GM12875 (cell line): ENCODE results near the gene SCN10A.

Experiments used
- H3K4me3 ChIP-seq: one replicate; pipeline ENCODE4 v1.5.1; 2011; ENCODE audit warnings: low read depth, low read length, control low read depth
- TF ChIP-seq, protein P1 (sequence below): IDR thresholded peaks from 2 replicates; pipeline ENCODE4 v1.5.1; 2011; ENCODE audit warnings: low read depth, mild to moderate bottlenecking, control low read depth, inconsistent platforms, low read length, moderate library complexity, borderline replicate concordance; ENCODE audit not compliant: insufficient read depth

The SCN10A gene

DNA sequence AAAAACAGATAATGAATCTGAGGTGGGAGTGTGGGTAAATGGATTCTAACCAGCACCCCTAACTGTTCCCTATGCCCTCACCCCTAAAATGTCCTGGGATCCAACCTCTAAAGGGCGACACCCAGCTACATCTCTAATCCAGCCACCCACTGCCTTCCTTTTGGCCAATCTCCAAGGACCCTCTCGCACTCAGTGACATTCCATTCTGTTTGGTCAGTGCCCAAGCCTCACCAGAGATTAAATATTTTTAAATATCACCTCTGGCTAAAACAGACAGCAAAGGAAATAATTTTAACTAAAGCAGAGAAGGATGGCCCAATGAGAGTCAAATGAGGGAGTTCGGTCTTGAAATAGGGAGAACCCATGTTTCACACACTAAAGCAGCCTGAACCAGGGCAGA, 19.9 kb upstream of the SCN10A start:
- TF ChIP-seq, protein P1, sequence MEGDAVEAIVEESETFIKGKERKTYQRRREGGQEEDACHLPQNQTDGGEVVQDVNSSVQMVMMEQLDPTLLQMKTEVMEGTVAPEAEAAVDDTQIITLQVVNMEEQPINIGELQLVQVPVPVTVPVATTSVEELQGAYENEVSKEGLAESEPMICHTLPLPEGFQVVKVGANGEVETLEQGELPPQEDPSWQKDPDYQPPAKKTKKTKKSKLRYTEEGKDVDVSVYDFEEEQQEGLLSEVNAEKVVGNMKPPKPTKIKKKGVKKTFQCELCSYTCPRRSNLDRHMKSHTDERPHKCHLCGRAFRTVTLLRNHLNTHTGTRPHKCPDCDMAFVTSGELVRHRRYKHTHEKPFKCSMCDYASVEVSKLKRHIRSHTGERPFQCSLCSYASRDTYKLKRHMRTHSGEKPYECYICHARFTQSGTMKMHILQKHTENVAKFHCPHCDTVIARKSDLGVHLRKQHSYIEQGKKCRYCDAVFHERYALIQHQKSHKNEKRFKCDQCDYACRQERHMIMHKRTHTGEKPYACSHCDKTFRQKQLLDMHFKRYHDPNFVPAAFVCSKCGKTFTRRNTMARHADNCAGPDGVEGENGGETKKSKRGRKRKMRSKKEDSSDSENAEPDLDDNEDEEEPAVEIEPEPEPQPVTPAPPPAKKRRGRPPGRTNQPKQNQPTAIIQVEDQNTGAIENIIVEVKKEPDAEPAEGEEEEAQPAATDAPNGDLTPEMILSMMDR = no peak
- no peak overlapping the region for H3K4me3 ChIP-seq

DNA sequence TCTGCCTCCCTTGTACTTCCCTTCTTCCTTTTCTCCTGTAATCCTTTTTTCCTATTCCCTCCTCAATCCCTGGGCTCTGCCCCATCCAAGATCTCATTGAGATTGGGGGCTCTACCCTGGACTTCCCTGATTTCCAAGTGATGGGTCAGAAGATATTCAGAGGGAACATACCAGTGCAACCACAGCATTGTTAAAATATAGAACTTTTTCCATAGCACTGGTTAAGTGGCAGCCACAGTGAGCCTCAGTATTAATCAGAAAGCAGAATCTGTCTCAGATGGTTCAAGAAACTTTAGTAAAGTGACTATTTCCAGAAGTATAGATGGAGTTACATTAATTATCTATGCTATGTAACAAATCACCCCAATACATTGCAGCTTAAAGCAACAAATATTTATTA, 18.7 kb upstream of the SCN10A start:
- H3K4me3 ChIP-seq = no peak overlapping the region
- TF ChIP-seq, protein P1 = no peak

DNA sequence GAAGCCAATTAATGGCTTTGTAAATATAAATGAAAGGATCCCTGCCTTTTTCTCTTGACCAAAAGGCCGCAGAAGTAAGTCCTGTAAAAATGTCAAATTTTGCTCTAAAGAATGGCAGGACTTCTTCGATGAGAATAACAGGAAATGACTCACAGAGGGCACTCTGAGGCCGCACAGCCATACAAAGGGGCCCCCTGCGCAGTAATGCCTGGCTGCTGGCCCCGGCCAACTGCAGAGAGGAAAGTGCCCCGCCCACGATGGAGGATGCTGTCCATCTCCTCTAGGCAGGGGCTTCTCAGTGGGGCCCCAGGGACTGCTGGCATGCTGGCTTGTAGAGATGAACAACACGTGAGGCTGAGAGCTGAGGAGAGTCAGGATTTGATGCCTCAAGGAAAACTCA, 18.1 kb upstream of the SCN10A start:
- TF ChIP-seq, protein P1 = no peak

DNA sequence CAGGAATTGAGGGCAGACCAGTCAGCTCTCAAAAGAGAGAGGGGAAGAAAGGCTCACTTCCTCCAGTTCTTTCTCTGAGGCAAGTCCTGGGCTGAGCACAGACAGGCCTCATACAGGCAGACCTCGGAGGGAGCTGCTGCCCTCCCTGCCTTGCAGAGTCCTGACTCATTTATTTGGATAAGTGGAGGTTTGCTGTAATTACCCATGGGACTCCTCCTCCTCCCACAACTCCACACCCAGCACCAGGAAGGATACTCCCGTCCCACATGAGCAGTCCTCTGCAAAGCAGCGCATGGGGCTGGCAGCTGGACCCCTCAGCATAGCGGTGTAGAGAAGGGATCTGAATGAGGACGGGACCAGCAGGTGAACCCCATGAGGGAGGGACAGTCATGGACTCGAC, 13.4 kb upstream of the SCN10A start:
- TF ChIP-seq, protein P1 = no peak
- no peak overlapping the region for H3K4me3 ChIP-seq

More for the DNA sequence above, 18.1 kb upstream of the SCN10A start:
- no peak overlapping the region for H3K4me3 ChIP-seq

DNA sequence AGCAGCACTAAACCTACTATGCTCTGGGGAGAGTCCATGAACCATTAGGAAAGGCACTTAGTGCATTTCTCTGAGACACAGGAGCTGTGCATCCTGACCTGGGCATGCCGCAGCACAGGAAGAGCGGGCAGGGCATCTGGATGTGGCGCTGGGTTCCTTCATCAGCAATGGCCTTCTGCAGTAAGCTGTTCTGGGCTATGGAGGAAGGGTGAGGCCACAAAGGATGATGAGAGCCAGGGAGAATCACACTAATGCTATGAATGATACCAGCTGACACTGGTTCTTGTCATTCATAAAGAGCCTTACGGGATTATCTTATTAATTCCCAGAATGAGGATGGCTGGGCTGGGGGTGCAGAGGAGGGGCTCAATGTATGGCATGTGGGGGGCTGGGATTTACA, 12.7 kb upstream of the SCN10A start:
- H3K4me3 ChIP-seq = no peak overlapping the region
- TF ChIP-seq, protein P1 = no peak

DNA sequence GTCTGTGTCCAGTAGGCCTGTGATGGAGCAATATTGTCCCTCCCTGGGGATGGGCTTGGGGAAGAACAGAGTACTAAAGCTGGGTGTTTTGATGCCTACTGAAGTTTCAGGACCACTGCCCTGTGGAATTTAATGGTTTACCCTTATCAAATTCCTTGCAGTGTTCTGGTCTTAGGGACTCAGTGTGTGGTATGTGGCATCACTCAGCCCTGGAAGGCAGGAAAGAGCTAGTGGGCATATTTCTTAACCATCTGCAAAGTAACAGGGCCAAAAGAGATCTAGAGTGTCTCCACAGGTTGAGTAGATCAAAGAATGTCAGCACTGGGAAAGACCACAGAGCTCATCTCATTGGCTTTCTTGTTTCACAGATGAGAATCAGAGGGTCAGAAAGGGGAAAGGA, 11.8 kb upstream of the SCN10A start:
- TF ChIP-seq, protein P1 = no peak
- H3K4me3 ChIP-seq = no peak overlapping the region

DNA sequence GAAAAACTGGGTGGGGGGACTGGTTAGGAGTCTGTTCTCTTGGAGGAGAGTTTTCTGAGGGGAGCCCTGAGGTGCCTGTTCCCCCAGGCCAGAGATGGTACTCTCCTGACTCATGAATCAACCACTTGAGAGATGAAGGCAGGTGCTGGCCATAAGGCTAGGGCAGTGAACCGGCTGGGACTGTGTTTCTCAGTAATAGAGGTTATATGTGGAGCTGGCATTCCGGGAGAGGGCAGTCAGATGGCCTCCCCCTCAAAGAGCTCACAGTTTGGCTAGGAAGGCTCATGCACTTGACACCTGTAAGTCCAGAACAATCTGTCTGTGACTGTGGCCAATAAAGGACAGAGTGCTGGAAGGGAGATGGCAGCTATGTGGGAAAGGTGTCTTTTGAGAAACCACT, 10.0 kb upstream of the SCN10A start:
- H3K4me3 ChIP-seq = no peak overlapping the region
- TF ChIP-seq, protein P1 = no peak
